ENCODE measurements around the gene ADAMTS18.
"Not testable (repeated sequence)": the region's sequence is repeated elsewhere in the genome, so short reads cannot be mapped to it uniquely, and the experiment has no call there.

Gene ADAMTS18

DNA sequence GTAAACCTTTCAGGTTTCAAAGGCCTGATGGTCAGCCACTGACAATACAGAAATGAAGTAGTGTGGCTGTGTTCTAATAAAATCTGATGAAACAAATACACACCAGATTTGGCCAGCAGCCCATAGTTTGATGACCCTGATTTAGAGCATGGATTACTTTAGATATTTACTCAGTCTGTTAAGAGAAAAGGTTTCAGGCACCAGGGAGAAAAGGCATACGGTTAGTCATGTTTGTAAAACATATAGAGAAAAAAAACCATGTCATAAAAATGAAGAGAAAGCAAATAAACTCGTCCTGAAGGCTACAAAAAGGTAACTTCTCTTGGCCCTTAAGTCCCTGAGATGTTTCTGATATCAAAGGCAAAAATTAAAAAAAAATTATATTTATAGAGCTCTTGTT lies 112.1 kb downstream of the ADAMTS18 start:
- no peak for DNase-seq

DNA sequence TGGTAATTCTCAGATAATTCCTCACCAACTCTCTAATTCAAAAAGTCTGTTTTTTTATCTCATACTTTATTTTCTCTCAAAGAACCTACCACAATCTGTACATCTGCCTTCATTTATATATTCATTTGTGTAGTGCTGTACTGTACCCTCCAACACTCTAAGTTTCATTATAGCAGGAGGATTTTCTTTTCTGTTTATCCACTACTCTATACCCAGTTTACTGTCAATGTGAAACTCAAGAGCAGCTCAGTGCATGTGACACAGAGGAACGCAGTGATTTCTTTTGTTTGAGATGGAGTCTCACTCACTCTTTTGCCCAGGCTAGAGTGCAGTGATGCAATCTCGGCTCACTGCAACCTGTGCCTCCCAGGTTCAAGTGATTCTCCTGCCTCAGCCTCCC lies 117.8 kb downstream of the ADAMTS18 start:
- no peak for DNase-seq

DNA sequence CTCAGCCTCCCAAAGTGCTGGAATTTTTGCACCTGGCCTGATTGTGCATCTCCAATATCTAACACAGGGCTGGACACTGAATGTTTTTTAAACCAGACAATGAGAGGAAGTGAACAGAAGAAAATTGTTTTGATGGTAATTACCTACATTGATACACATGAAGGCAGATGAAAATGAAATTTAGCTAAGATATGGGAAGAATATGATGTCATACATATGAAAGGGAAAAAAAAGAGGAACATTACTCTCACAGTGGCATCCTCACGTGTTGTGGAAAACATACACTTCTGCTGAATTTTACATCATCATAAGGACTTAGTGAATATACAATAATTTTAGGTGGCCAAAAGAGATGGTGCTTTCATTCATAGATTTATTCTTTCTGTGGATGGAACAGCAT lies 124.0 kb downstream of the ADAMTS18 start:
- DNase-seq: no peak

DNA sequence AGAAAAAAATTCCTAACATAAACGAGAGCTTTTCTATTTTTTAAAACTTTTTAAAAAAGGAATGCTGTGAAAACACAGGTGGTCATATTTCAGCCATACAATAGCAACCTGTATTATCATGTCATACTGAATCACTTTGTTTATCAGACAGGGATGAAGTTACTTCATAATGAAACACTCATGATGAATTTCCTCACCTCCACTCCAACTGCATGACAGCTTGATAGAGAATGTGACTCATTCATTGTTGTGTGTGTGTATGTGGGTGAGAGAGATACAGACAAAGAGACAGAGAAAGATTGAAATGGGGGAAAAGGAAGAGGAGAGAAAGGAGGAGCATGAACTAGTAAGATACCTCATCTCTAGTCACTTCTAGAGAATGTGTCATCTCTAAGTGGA lies 126.7 kb downstream of the ADAMTS18 start:
- DNase-seq: no peak

DNA sequence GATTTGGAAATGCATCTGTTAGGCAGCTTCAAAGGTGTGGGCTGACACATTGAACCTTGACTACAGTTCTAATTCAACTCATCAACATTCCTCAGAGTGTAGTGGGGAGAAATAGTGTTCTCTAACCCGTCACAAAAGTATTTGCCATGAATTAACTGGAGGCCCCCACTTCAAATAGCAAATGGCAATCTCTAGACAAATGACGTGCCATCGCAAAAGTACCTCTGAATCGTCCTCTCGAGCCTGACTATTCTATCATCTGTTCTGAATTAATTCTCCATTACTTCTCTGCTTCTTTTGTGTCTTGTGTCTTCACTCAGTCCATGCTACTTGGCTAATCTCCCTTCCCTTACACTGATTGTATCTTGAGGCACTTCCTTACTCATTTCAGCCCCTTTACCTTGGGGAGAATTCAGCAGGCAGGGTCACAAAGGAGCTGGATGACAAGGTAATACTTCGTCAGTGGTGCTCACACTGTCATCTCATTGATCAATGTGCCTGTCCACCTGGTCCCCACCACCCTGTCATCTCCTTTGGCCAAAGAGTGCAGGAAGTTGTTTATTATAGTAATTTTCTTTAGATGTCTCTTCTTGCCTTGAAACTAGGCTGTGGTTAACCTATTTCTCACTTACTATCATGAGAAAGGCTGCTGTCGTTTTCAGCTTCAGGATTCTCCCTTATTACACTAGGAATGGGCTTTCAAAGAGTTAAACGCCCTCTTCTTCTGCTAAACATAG lies 127.2 kb downstream of the ADAMTS18 start:
- no peak for DNase-seq

DNA sequence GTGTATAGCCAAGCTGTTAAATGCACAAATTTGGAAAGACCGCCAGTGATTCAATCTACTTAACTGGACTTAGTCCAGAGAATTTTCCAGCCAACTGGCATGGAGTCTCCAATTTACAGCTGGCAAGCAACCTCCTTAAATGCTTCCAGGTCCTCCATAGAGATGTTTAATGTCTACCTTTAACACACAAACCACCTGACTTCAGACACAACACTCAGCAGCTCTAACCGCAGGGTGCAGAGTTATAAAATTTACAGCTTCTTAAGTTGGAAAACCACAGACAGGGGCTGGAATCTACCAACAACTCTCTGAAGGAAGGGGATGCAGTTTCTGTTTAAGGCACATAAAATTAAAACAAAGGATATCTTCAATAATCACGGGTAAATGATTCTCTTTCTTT lies 128.8 kb downstream of the ADAMTS18 start:
- no peak for DNase-seq

DNA sequence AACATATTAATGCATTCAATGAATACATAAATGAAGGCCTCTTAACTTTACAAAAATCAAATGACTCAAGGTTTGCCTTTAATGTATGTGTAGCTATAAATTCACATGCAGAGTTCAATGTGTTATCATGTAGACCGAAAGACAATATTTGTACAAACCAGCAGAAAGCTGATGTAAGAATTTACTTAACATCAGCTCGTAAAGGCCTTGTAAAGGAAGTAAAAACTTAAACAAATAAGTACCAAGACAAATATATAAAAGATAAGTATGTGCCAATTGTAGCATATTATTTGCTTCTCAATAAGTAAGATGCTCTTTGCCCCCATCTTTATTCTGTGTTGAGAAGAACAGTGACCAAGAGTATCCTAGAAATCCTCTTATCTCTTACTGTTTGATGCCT lies 130.0 kb downstream of the ADAMTS18 start:
- DNase-seq: no peak

DNA sequence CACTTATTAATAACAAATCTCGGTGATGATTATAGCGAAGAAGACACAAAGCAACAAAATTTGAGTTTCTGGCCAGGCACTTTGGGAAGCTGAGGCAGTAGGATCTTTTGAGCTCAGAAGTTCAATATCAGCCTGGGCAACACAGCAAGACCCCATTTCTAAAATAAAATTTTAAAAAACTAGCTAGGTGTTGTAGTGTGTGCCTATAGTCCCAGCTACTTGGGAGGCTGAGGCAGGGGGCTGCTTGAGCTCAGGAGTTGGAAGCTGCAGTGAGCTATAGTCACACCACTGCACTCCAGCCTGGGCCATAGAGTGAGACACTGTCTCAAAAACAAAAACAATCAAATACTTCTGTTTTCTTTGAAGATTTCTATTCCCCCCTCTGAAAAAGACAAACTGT lies 130.7 kb downstream of the ADAMTS18 start:
- DNase-seq: no peak

DNA sequence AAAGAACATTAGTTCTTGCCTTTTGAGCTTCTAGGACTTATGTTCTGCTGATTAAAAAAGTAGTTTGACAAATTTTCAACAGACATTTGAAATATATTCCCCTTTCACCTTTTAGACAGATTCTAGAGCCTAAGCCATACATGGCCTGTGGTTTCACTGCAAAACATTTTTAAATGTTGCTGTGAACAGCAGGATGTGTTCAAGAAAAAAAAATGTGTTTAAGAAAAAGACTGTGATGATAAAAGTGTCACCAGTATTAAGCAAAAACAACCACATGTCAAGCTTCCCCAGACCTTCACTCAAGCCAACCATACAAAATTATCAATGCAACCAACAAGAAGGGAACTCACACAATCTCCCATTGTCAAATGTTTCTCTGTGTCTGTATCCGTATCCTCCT lies 132.2 kb downstream of the ADAMTS18 start:
- no peak for DNase-seq

DNA sequence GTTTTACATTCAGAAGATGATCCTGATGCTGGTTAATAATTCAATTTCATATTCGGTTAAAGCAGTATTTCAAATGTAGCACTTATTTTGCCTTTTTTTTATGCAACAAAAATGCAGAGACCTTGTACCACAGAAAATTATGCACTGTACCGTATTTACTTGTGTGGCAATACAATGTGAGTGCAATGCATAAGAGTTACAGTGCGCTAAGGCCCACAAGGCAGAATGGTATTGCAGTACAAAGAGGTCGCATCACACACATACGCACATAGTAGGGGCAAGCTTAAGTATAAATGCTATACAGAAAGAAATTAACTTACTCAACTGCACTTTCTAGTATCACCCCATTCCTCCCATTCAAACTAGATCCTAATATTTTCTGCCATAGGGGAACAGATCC lies 132.6 kb downstream of the ADAMTS18 start:
- DNase-seq: no peak

DNA sequence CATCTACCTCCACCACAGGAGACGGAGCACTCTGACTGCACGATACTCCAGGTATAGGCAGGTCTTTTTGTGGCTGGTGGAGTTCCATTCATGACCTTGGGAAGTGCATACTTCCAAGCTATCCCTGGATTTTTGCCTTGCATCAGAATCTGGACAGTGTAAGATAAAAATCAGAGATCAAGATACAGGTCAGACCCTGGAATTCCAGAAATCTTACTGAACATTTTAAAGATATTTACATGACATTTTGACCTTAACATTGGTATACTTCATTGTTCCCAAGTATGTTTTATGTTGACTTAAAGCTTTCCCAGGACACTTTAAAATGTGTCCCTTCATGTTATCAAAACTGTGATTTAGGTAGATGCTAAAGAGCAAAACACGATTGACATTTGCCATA lies 134.6 kb downstream of the ADAMTS18 start:
- DNase-seq: no peak

DNA sequence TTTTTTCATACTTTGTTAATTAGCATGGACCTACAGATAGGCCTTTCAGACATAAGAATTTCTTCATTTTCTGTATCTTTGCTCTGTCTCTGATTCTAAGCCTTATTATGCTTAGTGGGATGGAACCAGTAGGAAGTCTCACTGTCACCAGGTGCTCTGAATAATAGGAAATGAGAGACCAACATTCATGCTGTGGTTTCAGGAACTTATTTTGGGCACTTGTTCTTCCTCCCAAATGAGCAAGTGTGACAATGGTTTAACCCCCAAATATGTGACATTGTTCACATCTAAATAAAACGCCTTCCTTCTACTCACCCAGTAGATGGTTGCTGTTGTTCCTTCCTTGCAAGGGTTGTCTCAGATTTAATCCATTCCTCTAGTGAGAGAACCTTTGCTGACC lies 135.4 kb downstream of the ADAMTS18 start:
- no peak for DNase-seq

DNA sequence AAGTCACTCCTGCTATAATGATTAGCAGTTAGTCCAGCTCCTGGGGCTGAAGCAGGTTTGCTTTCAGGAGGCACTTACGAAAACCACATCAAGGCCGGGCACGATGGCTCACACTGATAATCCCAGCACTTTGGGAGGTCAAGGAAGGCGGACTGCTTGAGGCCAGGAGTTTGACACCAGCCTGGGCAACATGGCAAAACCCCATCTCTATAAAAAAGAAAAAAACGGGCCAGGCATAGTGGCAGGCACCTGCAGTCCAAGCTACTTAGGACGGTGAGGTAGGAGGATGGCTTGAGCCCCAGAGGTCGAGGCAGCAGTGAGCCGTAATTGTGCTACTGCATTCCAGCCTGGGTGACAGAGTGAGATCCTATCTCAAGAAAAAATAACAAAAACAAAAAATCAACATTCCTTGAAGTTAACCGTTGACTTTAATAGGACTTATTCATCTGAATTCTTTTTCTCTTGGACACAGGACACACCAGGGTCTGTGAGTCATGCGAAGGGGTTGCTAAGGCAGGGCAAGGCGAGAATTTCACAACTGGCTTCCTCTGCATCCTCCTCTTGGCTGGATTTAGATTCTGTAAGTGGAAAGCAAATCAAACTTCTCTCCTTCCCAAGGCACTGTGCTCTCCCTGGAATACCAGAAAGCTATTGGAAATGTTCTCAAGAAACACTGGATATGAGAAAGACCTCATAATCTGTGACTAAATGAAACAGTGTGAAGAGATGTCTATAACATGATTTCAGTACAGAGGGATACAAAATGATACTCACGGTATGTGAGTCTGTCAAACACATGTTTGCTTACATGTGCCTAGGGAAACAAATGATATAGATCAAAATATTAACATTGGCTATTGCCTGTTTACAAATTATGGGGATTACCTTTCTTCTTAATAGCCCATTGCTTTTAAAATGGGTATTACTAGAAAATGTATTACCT lies 136.1 kb downstream of the ADAMTS18 start:
- no peak for DNase-seq

DNA sequence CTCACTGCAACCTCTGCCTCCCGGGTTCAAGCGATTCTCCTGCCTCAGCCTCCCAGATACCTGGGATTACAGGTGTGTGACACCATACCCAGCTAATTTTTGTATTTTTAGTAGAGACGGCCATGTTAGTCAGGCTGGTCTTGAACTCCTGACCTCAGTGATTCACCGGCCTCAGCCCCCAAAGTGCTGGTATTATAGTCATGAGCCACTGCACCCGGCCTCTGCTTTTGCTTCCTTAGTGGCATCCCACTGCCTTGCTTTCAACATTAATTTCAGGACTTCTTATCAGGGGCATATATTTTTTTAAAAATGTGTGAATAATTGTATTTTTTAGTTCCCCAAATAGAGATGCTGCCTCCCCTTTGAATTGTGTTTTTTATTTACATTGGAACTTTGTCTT lies 136.8 kb downstream of the ADAMTS18 start:
- DNase-seq: no peak

DNA sequence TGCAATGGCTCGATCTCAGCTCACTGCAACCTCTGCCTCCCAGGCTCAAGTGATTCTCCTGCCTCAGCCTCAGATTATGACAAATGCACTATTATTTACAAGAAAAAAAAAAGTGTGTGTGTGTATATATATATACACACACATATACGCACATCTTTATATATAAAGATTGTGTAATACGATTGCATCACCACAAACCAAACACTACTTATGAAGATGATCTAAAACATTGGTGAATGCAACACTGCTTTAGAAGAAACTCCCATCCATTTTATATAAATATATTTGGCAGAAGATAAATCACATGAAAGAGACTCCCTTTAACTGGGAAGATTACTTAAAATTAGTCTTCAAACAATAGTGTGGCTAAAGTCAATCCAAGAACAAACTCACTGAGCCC lies 138.9 kb downstream of the ADAMTS18 start:
- DNase-seq: no peak

DNA sequence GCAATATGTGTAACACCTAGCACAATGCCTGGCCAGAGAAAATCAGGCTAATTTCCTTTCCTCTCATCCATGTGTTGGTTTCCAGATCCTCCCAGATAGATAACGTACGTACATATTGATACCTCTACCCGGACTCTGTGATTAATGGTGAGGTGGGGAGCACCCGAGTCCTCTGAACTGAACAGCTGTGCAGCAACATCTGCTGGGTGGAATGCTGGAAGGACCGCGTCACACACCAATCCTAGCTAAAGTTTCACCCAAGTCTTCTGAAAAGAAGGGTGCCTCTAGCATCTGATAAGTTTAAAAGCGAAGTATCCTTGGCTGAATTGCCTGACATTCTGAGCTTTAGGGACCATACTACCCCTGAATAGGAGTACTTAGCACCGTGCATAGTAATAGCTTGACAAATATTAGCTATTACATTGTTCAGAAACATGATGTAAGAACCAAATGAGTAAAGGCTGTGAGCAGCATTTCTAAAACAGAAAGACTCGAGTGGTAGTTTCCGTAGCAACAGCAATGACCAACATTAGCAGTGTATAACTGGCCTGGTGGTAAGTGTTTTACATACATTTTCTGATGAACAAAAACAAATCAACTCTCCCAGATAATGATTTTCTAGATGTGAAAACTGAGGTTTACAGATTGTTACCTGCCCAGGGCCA lies 144.3 kb downstream of the ADAMTS18 start:
- no peak for DNase-seq

DNA sequence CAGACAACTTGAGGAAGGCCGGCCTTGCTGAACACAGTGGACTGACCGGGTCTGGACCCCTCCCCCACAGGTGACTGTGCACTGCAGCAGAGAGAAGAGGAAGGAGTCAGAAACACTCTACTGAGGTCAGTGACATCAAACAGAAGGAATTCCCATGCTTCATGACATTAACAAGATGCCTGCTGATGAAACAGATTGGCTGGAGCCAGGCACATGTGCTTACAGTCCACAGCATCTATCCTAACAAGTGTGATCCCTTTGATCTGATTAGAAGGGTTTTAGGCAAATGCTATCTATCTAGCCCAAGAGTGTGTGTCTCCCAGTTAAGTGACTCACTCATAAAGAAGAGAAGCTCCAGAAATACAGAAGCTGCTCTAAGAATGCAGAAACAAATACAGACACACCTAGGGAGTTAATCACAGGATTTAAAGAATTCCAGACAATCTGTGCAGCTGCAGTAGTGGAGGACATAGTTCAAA lies 145.5 kb downstream of the ADAMTS18 start:
- no peak for DNase-seq

DNA sequence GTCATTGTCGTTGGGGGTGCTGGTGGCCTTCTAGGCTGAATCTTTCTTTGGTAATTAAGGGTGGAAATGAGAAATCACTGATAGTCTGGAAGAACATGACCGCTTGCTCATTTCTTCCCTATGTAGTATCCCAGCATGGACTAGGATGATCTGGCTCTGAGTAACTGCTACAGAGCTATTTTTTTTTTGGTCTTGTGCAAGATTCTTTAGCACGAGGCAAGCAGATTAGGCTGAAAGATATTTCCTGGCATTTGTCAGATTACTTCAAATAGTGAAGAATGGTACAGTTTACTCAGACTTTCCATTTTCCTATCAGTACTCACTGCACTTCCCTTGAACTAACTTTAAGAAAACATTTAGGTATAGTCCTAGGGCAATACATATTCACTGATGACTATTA lies 146.6 kb downstream of the ADAMTS18 start:
- DNase-seq: no peak

DNA sequence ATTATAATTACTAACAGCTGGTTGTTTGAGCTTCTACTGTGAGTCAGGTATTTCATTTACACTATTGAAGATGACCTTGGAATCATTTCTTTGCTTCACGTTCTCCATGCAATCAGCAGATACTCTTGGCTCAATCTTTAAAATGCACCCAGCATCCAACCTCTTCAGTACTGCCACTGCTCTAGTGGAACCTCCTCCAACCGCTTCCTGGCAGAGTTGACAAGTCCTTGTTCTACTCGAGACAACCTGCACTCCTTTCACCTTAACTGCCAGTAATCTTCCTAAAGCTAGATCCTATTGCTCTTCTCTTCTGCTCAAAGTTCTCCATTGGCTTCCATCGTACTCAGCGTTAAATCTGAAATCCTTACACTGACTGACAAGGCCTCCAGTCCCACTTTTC lies 149.2 kb downstream of the ADAMTS18 start:
- DNase-seq: no peak

DNA sequence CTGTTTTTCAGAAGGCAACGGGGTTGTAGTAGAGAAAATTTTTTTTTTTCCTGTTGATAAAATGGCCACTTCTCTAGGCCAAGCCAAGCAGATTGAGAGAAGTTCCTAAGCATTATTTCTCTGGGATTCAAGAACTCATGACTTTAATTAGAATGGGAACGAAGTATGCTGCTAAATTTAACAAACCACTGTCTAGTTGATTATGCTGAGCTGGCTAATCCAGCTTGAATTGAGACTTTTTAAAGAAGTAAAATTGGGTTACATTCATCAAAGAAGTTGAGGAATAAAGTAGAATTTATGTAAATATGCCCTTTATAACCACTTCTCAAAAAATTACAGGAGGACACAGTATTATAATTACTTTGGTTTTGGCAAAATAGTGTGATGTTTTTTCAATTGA lies 152.5 kb downstream of the ADAMTS18 start:
- no peak for DNase-seq

DNA sequence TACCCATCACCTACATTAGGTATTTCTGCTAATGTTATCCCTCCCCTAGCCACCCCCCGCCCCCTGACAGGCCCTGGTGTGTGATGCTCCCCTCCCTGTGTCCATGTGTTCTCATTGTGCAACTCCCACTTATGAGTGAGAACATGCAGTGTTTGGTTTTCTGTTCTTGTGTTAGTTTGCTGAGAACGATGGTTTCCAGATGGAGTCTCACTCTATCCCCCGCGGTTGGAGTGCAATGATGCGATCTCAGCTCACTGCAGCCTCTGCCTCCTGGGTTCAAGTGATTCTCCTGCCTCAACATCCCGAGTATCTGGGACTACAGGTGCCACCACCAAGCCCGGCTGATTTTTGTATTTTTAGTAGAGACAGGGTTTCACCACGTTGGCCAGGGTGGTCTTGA lies 155.5 kb downstream of the ADAMTS18 start:
- DNase-seq: not testable (repeated sequence)

DNA sequence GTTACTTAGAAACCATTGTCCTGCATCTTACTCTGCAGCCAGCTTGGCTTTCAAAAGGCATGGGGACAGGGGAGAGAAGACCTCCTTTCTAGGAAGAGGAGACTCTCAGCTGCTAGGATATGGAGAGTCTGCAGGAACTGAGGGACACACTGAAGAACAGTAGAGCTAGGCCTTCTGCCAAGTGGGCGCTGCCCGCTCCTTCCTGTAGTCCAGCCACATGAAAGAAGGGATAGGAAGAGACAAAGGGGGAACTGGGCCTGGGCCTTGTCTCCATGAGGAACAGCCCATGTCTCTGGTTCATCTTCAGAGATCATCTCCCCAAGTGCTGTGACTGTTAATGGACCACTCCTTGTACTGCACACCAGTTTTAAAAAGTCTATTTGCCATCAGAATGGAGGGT lies 157.3 kb downstream of the ADAMTS18 start:
- DNase-seq: no peak

DNA sequence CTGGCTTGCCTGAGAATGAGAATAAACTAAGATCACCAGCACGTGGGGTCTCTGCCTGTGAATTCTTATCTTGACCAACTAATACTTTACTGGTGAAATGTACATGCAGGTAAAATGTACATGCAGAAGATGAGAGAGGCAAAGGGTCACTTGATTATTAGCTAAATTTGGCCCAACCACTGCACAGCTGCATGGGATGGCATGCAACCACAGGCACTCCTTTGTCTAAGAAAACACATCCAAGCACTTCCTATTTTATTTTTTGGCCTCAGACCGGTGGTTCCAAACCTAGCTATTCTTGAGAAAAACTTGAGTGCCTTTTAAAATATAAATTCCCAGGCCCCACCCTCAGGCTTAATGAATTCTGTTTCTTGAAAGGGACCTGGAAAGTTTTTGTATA lies 157.7 kb downstream of the ADAMTS18 start:
- no peak for DNase-seq

DNA sequence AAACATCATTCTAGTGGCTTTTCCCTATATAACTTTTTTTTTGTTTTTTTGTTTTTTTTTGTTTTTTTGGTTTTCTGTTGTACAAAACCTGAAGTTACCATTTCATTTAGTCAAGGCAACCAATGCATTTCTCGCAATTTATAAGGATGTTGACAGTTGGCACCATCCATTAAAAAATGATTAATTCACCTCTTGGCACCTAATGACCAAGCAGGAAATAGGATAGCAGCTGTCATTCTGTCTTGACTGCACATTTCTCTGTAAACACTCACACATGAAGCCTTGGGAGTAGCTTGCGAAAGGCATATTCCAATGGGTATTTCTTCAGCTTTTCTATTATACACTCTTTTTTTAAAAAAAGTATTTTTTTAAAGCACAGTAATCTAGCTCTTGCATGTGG lies 158.2 kb downstream of the ADAMTS18 start:
- DNase-seq: peak; percentile 64
